Upper lobe of left lung (tissue), 4 donors: ENCODE data around the gene HNRNPC.

Experiments
- POLR2A ChIP-seq, 4 donors: fragments of 450-650 bp; IDR thresholded peaks; one replicate each; pipeline ENCODE4 v1.5.1; 2016 to 2017; ENCODE audit warnings: antibody characterized with exemption in 4 of 4, mild to moderate bottlenecking in 2 of 4
- TF ChIP-seq, protein P1 (sequence below), 6 experiments: fragments of 450-650 bp in 4 of 6; fragments of 200-600 bp in 2 of 6; sonication (generic) in 2 of 6; IDR thresholded peaks; one replicate each; pipeline ENCODE4 v1.5.1; 2016 to 2019; ENCODE audit warnings: antibody characterized with exemption in 6 of 6

DNA sequence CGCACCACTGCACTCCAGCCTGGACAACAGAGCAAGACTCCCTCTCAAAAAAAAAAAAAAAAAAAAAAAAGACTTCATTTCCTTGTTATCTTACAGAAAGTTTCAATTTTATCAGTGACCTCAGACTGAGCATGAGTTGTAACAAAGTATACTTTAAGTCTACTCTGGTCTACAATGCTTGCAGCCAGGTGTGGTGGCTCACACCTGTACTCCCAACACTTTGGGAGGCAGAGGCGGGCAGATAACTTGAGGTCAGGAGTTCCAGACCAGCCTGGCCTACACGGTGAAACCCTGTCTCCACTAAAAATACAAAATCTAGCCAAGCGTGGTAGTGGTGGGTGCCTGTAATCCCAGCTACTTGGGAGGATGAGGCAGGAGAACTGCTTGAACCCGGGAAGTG is 18.0 kb downstream of the HNRNPC start:
- no peak for TF ChIP-seq POLR2A (IDR thresholded peaks at IDR 0.05)
- TF ChIP-seq, protein P1, sequence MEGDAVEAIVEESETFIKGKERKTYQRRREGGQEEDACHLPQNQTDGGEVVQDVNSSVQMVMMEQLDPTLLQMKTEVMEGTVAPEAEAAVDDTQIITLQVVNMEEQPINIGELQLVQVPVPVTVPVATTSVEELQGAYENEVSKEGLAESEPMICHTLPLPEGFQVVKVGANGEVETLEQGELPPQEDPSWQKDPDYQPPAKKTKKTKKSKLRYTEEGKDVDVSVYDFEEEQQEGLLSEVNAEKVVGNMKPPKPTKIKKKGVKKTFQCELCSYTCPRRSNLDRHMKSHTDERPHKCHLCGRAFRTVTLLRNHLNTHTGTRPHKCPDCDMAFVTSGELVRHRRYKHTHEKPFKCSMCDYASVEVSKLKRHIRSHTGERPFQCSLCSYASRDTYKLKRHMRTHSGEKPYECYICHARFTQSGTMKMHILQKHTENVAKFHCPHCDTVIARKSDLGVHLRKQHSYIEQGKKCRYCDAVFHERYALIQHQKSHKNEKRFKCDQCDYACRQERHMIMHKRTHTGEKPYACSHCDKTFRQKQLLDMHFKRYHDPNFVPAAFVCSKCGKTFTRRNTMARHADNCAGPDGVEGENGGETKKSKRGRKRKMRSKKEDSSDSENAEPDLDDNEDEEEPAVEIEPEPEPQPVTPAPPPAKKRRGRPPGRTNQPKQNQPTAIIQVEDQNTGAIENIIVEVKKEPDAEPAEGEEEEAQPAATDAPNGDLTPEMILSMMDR (IDR thresholded peaks at IDR 0.05): no peak
